Measurements from ENCODE around the gene LRRC26. TPM values are rescaled to one million over a fixed set of nuclear protein-coding genes. Genes with fewer than 3 reads are reported as not detected.

Gene LRRC26
- total RNA-seq, 1 experiment from 2014 or later, result 0.40 TPM

- ATAC-seq (no peak), DNase-seq (no peak)
- Histone ChIP-seq H3K4me3 (ENCODE audit: low read length) (no peak within 1 kb of the TSS), H3F3A (ENCODE audit: low read length, unreplicated experiment) (no peaks in the 10 kb centered on the region), H3K4me1 (ENCODE audit: insufficient read depth, low read length) (no peaks in the 10 kb centered on the region), H3K79me2 (ENCODE audit: low read length) (no peaks in the 10 kb centered on the region), H3K4me2 (ENCODE audit: low read length) (no peak within 1 kb of the TSS), H3K27me3 (ENCODE audit: low read length) (peaks cover 10% of the 10 kb centered on the region; the same call in 1 of the 2 replicates), H3K9ac (ENCODE audit: low read length) (no peak within 1 kb of the TSS), H3K27ac (ENCODE audit: low read length) (no peak within 1 kb of the TSS), H3K9me3 (ENCODE audit: low read length) (no peaks in the 10 kb centered on the region), H4K20me1 (ENCODE audit: low read length) (no peaks in the 10 kb centered on the region), H3K36me3 (ENCODE audit: low read depth, low read length) (no peaks in the 10 kb centered on the region), H2AFZ (ENCODE audit: low read length) (no peak within 1 kb of the TSS), H3K9me2 (replicated peaks; ENCODE audit: low read length) (no peaks in the 10 kb centered on the region)
- intact Hi-C loops (cut with micrococcal nuclease), result no loop called here
- no TSS peak for BruUV-seq (replicated peaks)
- ChIA-PET CTCF (no interaction called here), POLR2A (ENCODE audit: unreplicated experiment) (no interaction called here)
- TF ChIP-seq, protein P1, sequence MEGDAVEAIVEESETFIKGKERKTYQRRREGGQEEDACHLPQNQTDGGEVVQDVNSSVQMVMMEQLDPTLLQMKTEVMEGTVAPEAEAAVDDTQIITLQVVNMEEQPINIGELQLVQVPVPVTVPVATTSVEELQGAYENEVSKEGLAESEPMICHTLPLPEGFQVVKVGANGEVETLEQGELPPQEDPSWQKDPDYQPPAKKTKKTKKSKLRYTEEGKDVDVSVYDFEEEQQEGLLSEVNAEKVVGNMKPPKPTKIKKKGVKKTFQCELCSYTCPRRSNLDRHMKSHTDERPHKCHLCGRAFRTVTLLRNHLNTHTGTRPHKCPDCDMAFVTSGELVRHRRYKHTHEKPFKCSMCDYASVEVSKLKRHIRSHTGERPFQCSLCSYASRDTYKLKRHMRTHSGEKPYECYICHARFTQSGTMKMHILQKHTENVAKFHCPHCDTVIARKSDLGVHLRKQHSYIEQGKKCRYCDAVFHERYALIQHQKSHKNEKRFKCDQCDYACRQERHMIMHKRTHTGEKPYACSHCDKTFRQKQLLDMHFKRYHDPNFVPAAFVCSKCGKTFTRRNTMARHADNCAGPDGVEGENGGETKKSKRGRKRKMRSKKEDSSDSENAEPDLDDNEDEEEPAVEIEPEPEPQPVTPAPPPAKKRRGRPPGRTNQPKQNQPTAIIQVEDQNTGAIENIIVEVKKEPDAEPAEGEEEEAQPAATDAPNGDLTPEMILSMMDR (conservative IDR thresholded peaks at IDR 0.05; ENCODE audit: low read depth, low read length), result no peak
- TF ChIP-seq EZH2 (IDR thresholded peaks at IDR 0.05; ENCODE audit: low read length, unreplicated experiment) (no peak), EZH2phosphoT487 (IDR thresholded peaks at IDR 0.05; ENCODE audit: borderline replicate concordance, low read length) (no peak)
Measured at GRCh38 chr9:137138722-137139467, 31.0 kb downstream of the LRRC26 start, which contains the start of gene GRIN1. TSS of gene GRIN1 (plus strand) at chr9:137139154. CDS start at chr9:137139487, 333 bp downstream.

DNA sequence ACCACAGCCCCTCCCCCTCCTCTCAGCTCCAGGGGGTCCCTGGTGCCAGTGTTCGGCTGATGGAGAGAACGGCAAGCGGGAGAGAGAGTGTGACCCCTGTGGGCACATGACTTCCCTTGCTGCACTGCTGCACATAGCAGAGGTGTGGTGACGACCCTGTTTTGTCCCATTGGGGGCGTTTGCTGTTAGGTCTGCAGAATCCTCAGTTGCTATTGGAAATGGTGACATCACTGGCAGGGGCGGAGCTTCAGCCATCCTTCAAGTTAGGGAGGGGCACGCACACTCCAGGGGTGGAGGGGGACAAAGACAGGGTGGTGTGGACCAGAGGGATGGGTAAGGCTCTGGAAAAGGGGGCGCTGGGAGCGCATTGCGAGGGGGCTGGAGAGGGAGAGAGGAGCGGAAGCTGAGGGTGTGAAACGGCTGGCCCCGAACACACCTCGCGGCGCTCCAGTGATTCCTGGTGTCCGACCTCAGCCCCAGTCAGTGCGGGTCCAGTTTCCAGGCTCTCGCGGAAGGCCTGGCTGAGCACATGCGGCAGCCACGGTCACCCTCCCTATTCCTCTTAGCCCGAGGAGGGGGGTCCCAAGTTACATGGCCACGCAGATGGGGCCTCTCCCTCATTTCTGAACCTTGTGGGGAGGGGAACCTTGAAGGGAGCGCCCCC lies 31.7 kb downstream of the LRRC26 start:
- intact Hi-C loops (cut with micrococcal nuclease), result no loop called here
- Histone ChIP-seq H3K9ac (ENCODE audit: low read length) (no peak overlapping the region), H3K4me1 (ENCODE audit: insufficient read depth, low read length) (no peaks in the 10 kb centered on the region), H3K27ac (ENCODE audit: low read length) (no peak overlapping the region), H3K36me3 (ENCODE audit: low read depth, low read length) (no peaks in the 10 kb centered on the region), H3K9me2 (replicated peaks; ENCODE audit: low read length) (no peaks in the 10 kb centered on the region), H3F3A (ENCODE audit: low read length, unreplicated experiment) (no peaks in the 10 kb centered on the region), H4K20me1 (ENCODE audit: low read length) (no peaks in the 10 kb centered on the region), H2AFZ (ENCODE audit: low read length) (no peak overlapping the region), H3K4me2 (ENCODE audit: low read length) (no peak overlapping the region), H3K4me3 (ENCODE audit: low read length) (no peak overlapping the region), H3K9me3 (ENCODE audit: low read length) (no peaks in the 10 kb centered on the region), H3K27me3 (ENCODE audit: low read length) (peaks cover 10% of the 10 kb centered on the region; the same call in 1 of the 2 replicates), H3K79me2 (ENCODE audit: low read length) (no peaks in the 10 kb centered on the region)
- DNase-seq (no peak), ATAC-seq (no peak; the same call in 1 of the 2 replicates)
- BruUV-seq (replicated peaks), result no TSS peak
- CTCF ChIA-PET, result no interaction called here
- POLR2A ChIA-PET (ENCODE audit: unreplicated experiment), result no interaction called here
- TF ChIP-seq, protein P1 (conservative IDR thresholded peaks at IDR 0.05; ENCODE audit: low read depth, low read length), result no peak

All from PC-3 (cell line).